B cell (primary cell): ENCODE measurements around the gene ATXN2. TPM values are rescaled to one million over a fixed set of nuclear protein-coding genes. Genes with fewer than 3 reads are reported as not detected.

Source experiments
- ATAC-seq: fragments of 200-7000 bp; cut with Tn5 transposase; one replicate; pipeline ENCODE4 v1.10.0; 2021; ENCODE audit warnings: low read depth, mild to moderate bottlenecking, moderate number of reproducible peaks, moderate library complexity
- CTCF ChIA-PET: fragments of 350-600 bp; sonication (Branson Sonifier 250); formaldehyde crosslinking; loops from one replicate; lab custom pipeline; 2021; ENCODE audit warnings: antibody characterized with exemption, inconsistent platforms; lab: Charles Lee
- POLR2A ChIA-PET: fragments of 350-600 bp; sonication (Branson Sonifier 250); formaldehyde crosslinking; loops from one replicate; lab custom pipeline; 2021; ENCODE audit warnings: antibody characterized with exemption; lab: Charles Lee
- DNase-seq: peaks from one replicate; pipeline ENCODE4 v3.0.0; 2013
- H2AFZ ChIP-seq: 2 replicates; pipeline ENCODE4 v1.6.1; 2012; ENCODE audit warnings: mild to moderate bottlenecking, low read depth, low read length; ENCODE audit not compliant: insufficient read depth, poor library complexity, severe bottlenecking
- H3K27ac ChIP-seq, 2 donors: 1 replicate in 1 of 2; 2 replicates in 1 of 2; pipeline ENCODE4 v1.5.1; 2012 to 2013; ENCODE audit warnings: low read length in 2 of 2, mild to moderate bottlenecking in 2 of 2, moderate library complexity in 1 of 2
- H3K27me3 ChIP-seq, 4 experiments: fragments of 200-600 bp in 1 of 4; sonication (generic) in 1 of 4; replicated peaks in 1 of 4; 1 replicate in 2 of 4; 2 replicates in 2 of 4; pipeline versions ENCODE4 v1.6.1 to v1.7.0; 2013 to 2016; ENCODE audit warnings: low read length in 3 of 4, mild to moderate bottlenecking in 2 of 4, mixed read lengths in 1 of 4, moderate library complexity in 1 of 4; ENCODE audit not compliant: insufficient read depth in 4 of 4, control insufficient read depth in 3 of 4; ENCODE audit errors: control extremely low read depth in 1 of 4
- H3K36me3 ChIP-seq, 2 experiments: replicated peaks in 1 of 2; 1 replicate in 1 of 2; 2 replicates in 1 of 2; pipeline versions ENCODE4 v1.6.1 to v1.7.1; 2013; ENCODE audit warnings: low read length in 1 of 2; ENCODE audit not compliant: insufficient read depth in 2 of 2, control insufficient read depth in 1 of 2; ENCODE audit errors: control extremely low read depth in 1 of 2, extremely low read depth in 1 of 2
- H3K4me1 ChIP-seq, 2 donors: fragments of 200-600 bp in 1 of 2; sonication (generic) in 1 of 2; 1 replicate in 1 of 2; 2 replicates in 1 of 2; pipeline versions ENCODE4 v1.5.1 to v1.6.1; 2013 to 2017; ENCODE audit warnings: low read length in 2 of 2; ENCODE audit not compliant: control insufficient read depth in 2 of 2, insufficient read depth in 2 of 2
- H3K4me2 ChIP-seq: replicated peaks from 2 replicates; pipeline ENCODE3; 2012; ENCODE audit warnings: mild to moderate bottlenecking, low read depth, low read length; ENCODE audit not compliant: poor library complexity, severe bottlenecking
- H3K4me3 ChIP-seq, 5 experiments: fragments of 200-600 bp in 1 of 5; sonication (generic) in 1 of 5; 1 replicate in 3 of 5; 2 replicates in 2 of 5; pipeline versions ENCODE4 v1.5.1 to v1.7.0; 2011 to 2016; ENCODE audit warnings: low read length in 4 of 5, mild to moderate bottlenecking in 4 of 5, low read depth in 2 of 5, control low read depth in 1 of 5, moderate library complexity in 1 of 5; ENCODE audit not compliant: insufficient read depth in 1 of 5; ENCODE audit errors: control extremely low read depth in 1 of 5, extremely low read depth in 1 of 5
- H3K79me2 ChIP-seq: fragments of 200-600 bp; sonication (generic); one replicate; pipeline ENCODE4 v1.6.0; 2016; ENCODE audit warnings: low read length; ENCODE audit not compliant: control insufficient read depth, insufficient read depth
- H3K9ac ChIP-seq: fragments of 200-600 bp; sonication (generic); 2 replicates; pipeline ENCODE4 v1.6.1; 2017; ENCODE audit warnings: mild to moderate bottlenecking, low read length, moderate library complexity
- H3K9me3 ChIP-seq, 3 donors: one replicate each; pipeline versions ENCODE4 v1.6.1 to v1.7.1; 2013; ENCODE audit warnings: low read length in 2 of 3; ENCODE audit not compliant: control insufficient read depth in 2 of 3, insufficient read depth in 1 of 3; ENCODE audit errors: control extremely low read depth in 1 of 3
- H4K20me1 ChIP-seq: 2 replicates; pipeline ENCODE4 v1.6.0; 2012; ENCODE audit warnings: mild to moderate bottlenecking, low read length; ENCODE audit not compliant: insufficient read depth, control insufficient read depth, poor library complexity, severe bottlenecking
- H3K27ac Mint-ChIP-seq: one replicate; pipeline ENCODE4 v1.8.0; 2021; ENCODE audit warnings: mixed read lengths
- H3K27me3 Mint-ChIP-seq: one replicate; pipeline ENCODE4 v1.8.0; 2021; ENCODE audit warnings: mixed read lengths
- H3K4me1 Mint-ChIP-seq: one replicate; pipeline ENCODE4 v1.8.0; 2021; ENCODE audit warnings: mixed read lengths
- H3K4me3 Mint-ChIP-seq: one replicate; pipeline ENCODE4 v1.8.0; 2021; ENCODE audit warnings: mixed read lengths
- H3K9me3 Mint-ChIP-seq: one replicate; pipeline ENCODE4 v1.8.0; 2022; ENCODE audit warnings: mixed read lengths; ENCODE audit not compliant: insufficient read depth
- CTCF ChIP-seq: fragments of 200-600 bp; IDR thresholded peaks from one replicate; pipeline ENCODE4 v1.8.0; 2022; ENCODE audit warnings: antibody characterized with exemption, mild to moderate bottlenecking
- EZH2 ChIP-seq: IDR thresholded peaks from 2 replicates; pipeline ENCODE4 v1.6.1; 2012; ENCODE audit warnings: borderline replicate concordance, low read depth, mild to moderate bottlenecking, moderate library complexity, low read length; ENCODE audit not compliant: insufficient read depth, poor library complexity, severe bottlenecking
- WGBS: methylation state at CpG from one replicate; pipeline ENCODE4 v1.1.5; 2013; ENCODE audit warnings: missing lambda C conversion rate; ENCODE audit not compliant: insufficient coverage; 5-methylcytosine and 5-hydroxymethylcytosine counted together
- intact Hi-C: fragments of 100-400 bp; cut with micrococcal nuclease; formaldehyde crosslinking; loops from one replicate; pipeline ENCODE4 v1.10.0; 2022
- polyA plus RNA-seq: library from polyadenylated mRNA; depleted of rRNA; stranded (reverse); fragments of >200 nt; gene quantifications from 2 replicates; pipeline ENCODE4 v1.2.3, GENCODE V29; 2012
- total RNA-seq, 2 donors: library from RNA; stranded (reverse); fragments of 120-200 nt in 1 of 2; gene quantifications; 1 replicate in 1 of 2; 2 replicates in 1 of 2; pipeline versions ENCODE4 v1.2.3 to v1.2.4, GENCODE V29; 2013 to 2022

ATXN2 gene
- total and polyA plus RNA-seq, 2 donors (not counting 1 experiment from before 2014, with no cell fraction given) = 28.2 to 83.8 TPM

- intact Hi-C loops = no loop called here
- H4K20me1 ChIP-seq = no peaks in the 10 kb centered on the region
- H3K9me3 ChIP-seq = no peaks in the 10 kb centered on the region
- CTCF ChIA-PET = interaction anchor here (0.6 to 0.9 kb wide), 2 partner anchors 37 to 95 kb away, joined by 3 read pairs; no protein-coding TSS in a partner anchor
- ATAC-seq = no peak
- no peaks in the 10 kb centered on the region for H3K4me1 Mint-ChIP-seq
- H3K4me3 ChIP-seq = no peak overlapping the region
- WGBS = no CpG with 5 or more reads among the region's 2 CpGs
- H3K27ac Mint-ChIP-seq = no peak overlapping the region
- H3K4me1 ChIP-seq = no peaks in the 10 kb centered on the region
- H3K4me2 ChIP-seq = no peak overlapping the region
- peaks cover 2% of the 10 kb centered on the region for H3K79me2 ChIP-seq
- no peaks in the 10 kb centered on the region for H3K27me3 Mint-ChIP-seq
- H3K4me3 Mint-ChIP-seq = no peak overlapping the region
- no peak overlapping the region for H3K9ac ChIP-seq
- no peak overlapping the region for H2AFZ ChIP-seq
- DNase-seq = no peak
- POLR2A ChIA-PET = no interaction called here
- H3K27me3 ChIP-seq = no peaks in the 10 kb centered on the region
- H3K36me3 ChIP-seq = peaks cover 10 to 42% of the 10 kb centered on the region in 2 experiments
- TF ChIP-seq EZH2 (no peak), CTCF (no peak)
- no peaks in the 10 kb centered on the region for H3K9me3 Mint-ChIP-seq
- no peak overlapping the region for H3K27ac ChIP-seq
These were observed 110.3 kb downstream of the ATXN2 start for GRCh38 chr12:111488798-111489197.

DNA sequence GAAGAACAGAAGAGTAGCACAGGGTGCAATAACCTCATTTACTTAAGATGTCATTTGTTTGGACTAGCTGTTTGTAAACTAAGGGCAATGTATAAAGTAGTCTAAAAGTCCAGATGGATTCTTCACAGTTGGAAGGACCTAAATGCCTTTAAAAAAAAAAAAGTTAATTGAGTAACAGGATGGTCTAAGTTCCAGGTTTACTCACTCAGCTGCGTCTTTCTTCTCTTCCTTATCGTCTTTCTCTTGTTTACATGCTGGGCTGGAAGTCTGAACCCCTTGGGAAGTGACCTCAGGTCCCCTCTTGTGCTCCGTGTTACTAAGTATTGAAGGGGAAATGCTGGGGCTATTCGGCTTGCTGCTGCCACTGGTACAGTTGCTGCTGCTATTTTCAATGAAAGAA, 110.8 kb downstream of the ATXN2 start:
- no CpG with 5 or more reads among the region's 4 CpGs for WGBS
- Histone ChIP-seq H3K27me3 (no peaks in the 10 kb centered on the region), H3K9ac (no peak overlapping the region), H4K20me1 (no peaks in the 10 kb centered on the region), H3K4me1 (no peaks in the 10 kb centered on the region), H3K4me2 (no peak overlapping the region), H3K79me2 (peaks cover 2% of the 10 kb centered on the region), H3K27ac (no peak overlapping the region), H3K36me3 (peaks cover 10 to 45% of the 10 kb centered on the region in 2 experiments), H2AFZ (no peak overlapping the region), H3K4me3 (no peak overlapping the region), H3K9me3 (no peaks in the 10 kb centered on the region)
- DNase-seq = no peak
- intact Hi-C loops = no loop called here
- ChIA-PET CTCF (interaction anchor here (0.6 to 1.6 kb wide), 2 partner anchors 91 to 96 kb away, joined by 3 to 8 read pairs; no protein-coding TSS in a partner anchor), POLR2A (no interaction called here)
- ATAC-seq = no peak
- Mint-ChIP-seq H3K4me3 (no peak overlapping the region), H3K4me1 (no peaks in the 10 kb centered on the region), H3K9me3 (no peaks in the 10 kb centered on the region), H3K27me3 (no peaks in the 10 kb centered on the region), H3K27ac (no peak overlapping the region)
- no peak for TF ChIP-seq EZH2
- TF ChIP-seq CTCF = no peak
